ENCODE results near the gene DYSF. TPM values are rescaled to one million over a fixed set of nuclear protein-coding genes. Genes with fewer than 3 reads are reported as not detected.

Gene DYSF
- polyA plus RNA-seq, 6 donors from 2014 or later, result 0.09 to 3.2 TPM; not detected in 4

GRCh38 chr2:71702971-71703898 is 249.9 kb downstream of the DYSF start:
- Mint-ChIP-seq H3K36me3 (no peaks in the 10 kb centered on the region), H3K27me3 (peaks cover 0 to 10% (median 8%) of the 10 kb centered on the region in 3 donors), H3K4me3 (no peak overlapping the region), H3K9me3 (no peaks in the 10 kb centered on the region), H3K27ac (no peak overlapping the region), H3K4me1 (peaks cover 0 to 5% (median 0%) of the 10 kb centered on the region in 3 donors)
- ATAC-seq (ENCODE audit: low read depth in 2 of 2) (no peak), DNase-seq (no peak)

- Mint-ChIP-seq H3K27ac (no peak overlapping the region), H3K9me3 (no peaks in the 10 kb centered on the region), H3K4me3 (no peak overlapping the region), H3K36me3 (no peaks in the 10 kb centered on the region), H3K4me1 (peaks cover 0 to 5% (median 0%) of the 10 kb centered on the region in 3 donors), H3K27me3 (peaks cover 0 to 10% (median 8%) of the 10 kb centered on the region in 3 donors)
- ATAC-seq (ENCODE audit: low read depth in 2 of 2) (no peak), DNase-seq (no peak)
Observed at GRCh38 chr2:71704131-71704561, 250.8 kb downstream of the DYSF start.

GRCh38 chr2:71704688-71705087 is 251.3 kb downstream of the DYSF start:
- H3K27ac Mint-ChIP-seq, result peak overlapping the region in 1 of 6 donors; percentile 52
- H3K9me3 Mint-ChIP-seq, result no peaks in the 10 kb centered on the region
- ATAC-seq (ENCODE audit: low read depth in 2 of 2), result no peak
- H3K4me1 Mint-ChIP-seq, result peaks cover 0 to 5% (median 0%) of the 10 kb centered on the region in 3 donors
- peaks cover 0 to 10% (median 8%) of the 10 kb centered on the region in 3 donors for H3K27me3 Mint-ChIP-seq
- H3K36me3 Mint-ChIP-seq, result no peaks in the 10 kb centered on the region
- H3K4me3 Mint-ChIP-seq, result no peak overlapping the region
- DNase-seq, result no peak

- ATAC-seq (ENCODE audit: low read depth in 2 of 2) (no peak), DNase-seq (no peak)
- Mint-ChIP-seq H3K4me3 (peak overlapping the region in 1 of 8 donors; percentile 30), H3K4me1 (peaks cover 0 to 5% (median 0%) of the 10 kb centered on the region in 3 donors), H3K27me3 (peaks cover 0 to 10% (median 8%) of the 10 kb centered on the region in 3 donors), H3K27ac (no peak overlapping the region), H3K9me3 (no peaks in the 10 kb centered on the region), H3K36me3 (no peaks in the 10 kb centered on the region)
Observed at GRCh38 chr2:71705171-71705960, 252.0 kb downstream of the DYSF start.

- Mint-ChIP-seq H3K36me3 (no peaks in the 10 kb centered on the region), H3K4me3 (no peak overlapping the region), H3K27me3 (peaks cover 1 to 16% (median 10%) of the 10 kb centered on the region in 3 donors), H3K9me3 (peaks cover 0 to 3% (median 0%) of the 10 kb centered on the region in 7 donors), H3K4me1 (peaks cover 0 to 5% (median 0%) of the 10 kb centered on the region in 3 donors), H3K27ac (no peak overlapping the region)
- DNase-seq (no peak), ATAC-seq (ENCODE audit: low read depth in 2 of 2) (no peak)
Observed at GRCh38 chr2:71706121-71706520, 252.8 kb downstream of the DYSF start.

- H3K4me1 Mint-ChIP-seq, result peaks cover 0 to 5% (median 0%) of the 10 kb centered on the region in 3 donors
- peaks cover 8 to 23% (median 10%) of the 10 kb centered on the region in 3 donors for H3K27me3 Mint-ChIP-seq
- ATAC-seq (ENCODE audit: low read depth in 2 of 2) (no peak), DNase-seq (no peak)
- no peaks in the 10 kb centered on the region for H3K36me3 Mint-ChIP-seq
- H3K27ac Mint-ChIP-seq, result no peak overlapping the region
- H3K9me3 Mint-ChIP-seq, result peaks cover 0 to 3% (median 0%) of the 10 kb centered on the region in 7 donors
- no peak overlapping the region for H3K4me3 Mint-ChIP-seq
Observed at GRCh38 chr2:71706836-71707235, 253.5 kb downstream of the DYSF start.

- no peaks in the 10 kb centered on the region for H3K36me3 Mint-ChIP-seq
- DNase-seq (no peak), ATAC-seq (ENCODE audit: low read depth in 2 of 2) (no peak)
- peaks cover 0 to 17% (median 13%) of the 10 kb centered on the region in 3 donors for H3K27me3 Mint-ChIP-seq
- no peak overlapping the region for H3K27ac Mint-ChIP-seq
- no peak overlapping the region for H3K4me3 Mint-ChIP-seq
- H3K4me1 Mint-ChIP-seq, result no peaks in the 10 kb centered on the region
- H3K9me3 Mint-ChIP-seq, result peaks cover 0 to 3% (median 0%) of the 10 kb centered on the region in 7 donors
Observed at GRCh38 chr2:71710367-71711132, 257.2 kb downstream of the DYSF start.

GRCh38 chr2:71711133-71711855 is 257.9 kb downstream of the DYSF start:
- peak overlapping the region in 1 of 6 donors; percentile 40 for H3K27ac Mint-ChIP-seq
- peaks cover 0 to 17% (median 13%) of the 10 kb centered on the region in 3 donors for H3K27me3 Mint-ChIP-seq
- H3K9me3 Mint-ChIP-seq, result peaks cover 0 to 3% (median 0%) of the 10 kb centered on the region in 7 donors
- ATAC-seq (ENCODE audit: low read depth in 2 of 2), result no peak
- no peaks in the 10 kb centered on the region for H3K36me3 Mint-ChIP-seq
- H3K4me1 Mint-ChIP-seq, result no peaks in the 10 kb centered on the region
- no peak for DNase-seq
- H3K4me3 Mint-ChIP-seq, result no peak overlapping the region

- Mint-ChIP-seq H3K9me3 (peaks cover 0 to 3% (median 0%) of the 10 kb centered on the region in 7 donors), H3K36me3 (no peaks in the 10 kb centered on the region), H3K27ac (no peak overlapping the region), H3K4me1 (no peaks in the 10 kb centered on the region), H3K4me3 (no peak overlapping the region), H3K27me3 (peaks cover 0 to 17% (median 13%) of the 10 kb centered on the region in 3 donors)
- DNase-seq (no peak), ATAC-seq (ENCODE audit: low read depth in 2 of 2) (no peak)
Observed at GRCh38 chr2:71712158-71712818, 258.9 kb downstream of the DYSF start.

- peaks cover 0 to 17% (median 13%) of the 10 kb centered on the region in 3 donors for H3K27me3 Mint-ChIP-seq
- DNase-seq (no peak), ATAC-seq (ENCODE audit: low read depth in 2 of 2) (no peak)
- H3K4me1 Mint-ChIP-seq, result no peaks in the 10 kb centered on the region
- no peak overlapping the region for H3K27ac Mint-ChIP-seq
- peaks cover 0 to 3% (median 0%) of the 10 kb centered on the region in 7 donors for H3K9me3 Mint-ChIP-seq
- H3K36me3 Mint-ChIP-seq, result no peaks in the 10 kb centered on the region
- H3K4me3 Mint-ChIP-seq, result no peak overlapping the region
Observed at GRCh38 chr2:71713581-71714580, 260.5 kb downstream of the DYSF start.

- Mint-ChIP-seq H3K4me1 (no peaks in the 10 kb centered on the region), H3K4me3 (no peak overlapping the region), H3K27me3 (peaks cover 0 to 17% (median 13%) of the 10 kb centered on the region in 3 donors), H3K27ac (no peak overlapping the region), H3K9me3 (peaks cover 0 to 3% (median 0%) of the 10 kb centered on the region in 7 donors), H3K36me3 (no peaks in the 10 kb centered on the region)
- ATAC-seq (ENCODE audit: low read depth in 2 of 2) (no peak), DNase-seq (no peak)
Observed at GRCh38 chr2:71714601-71715240, 261.4 kb downstream of the DYSF start.

Data from naive B cell (primary cell).